GM19193 (cell line): ENCODE results near the gene MAP2K5.

Experiments used
- POLR2A ChIP-seq: IDR thresholded peaks from 4 replicates; pipeline ENCODE4 v1.6.1; 2011; ENCODE audit not compliant: insufficient read depth, insufficient read length; ENCODE audit errors: extremely low read depth

MAP2K5 gene

GRCh38 chr15:67778968-67779548 is 236.6 kb downstream of the MAP2K5 start:
- TF ChIP-seq POLR2A, result no peak

- no peak for TF ChIP-seq POLR2A
Measured at GRCh38 chr15:67779549-67780111, 237.1 kb downstream of the MAP2K5 start.

GRCh38 chr15:67781061-67781460 is 238.6 kb downstream of the MAP2K5 start:
- no peak for TF ChIP-seq POLR2A

- no peak for TF ChIP-seq POLR2A
Measured at GRCh38 chr15:67781907-67782690, 239.6 kb downstream of the MAP2K5 start.

GRCh38 chr15:67782691-67782991 is 240.1 kb downstream of the MAP2K5 start:
- TF ChIP-seq POLR2A, result no peak

GRCh38 chr15:67783303-67783702 is 240.8 kb downstream of the MAP2K5 start:
- no peak for TF ChIP-seq POLR2A

- no peak for TF ChIP-seq POLR2A
Measured at GRCh38 chr15:67784090-67784781, 241.7 kb downstream of the MAP2K5 start.

GRCh38 chr15:67784856-67785430 is 242.4 kb downstream of the MAP2K5 start:
- TF ChIP-seq POLR2A, result no peak

GRCh38 chr15:67785431-67785830 is 242.9 kb downstream of the MAP2K5 start:
- TF ChIP-seq POLR2A, result no peak

GRCh38 chr15:67786646-67787045 is 244.1 kb downstream of the MAP2K5 start:
- no peak for TF ChIP-seq POLR2A

GRCh38 chr15:67788986-67789385 is 246.5 kb downstream of the MAP2K5 start:
- TF ChIP-seq POLR2A, result no peak

GRCh38 chr15:67790610-67791319 is 248.3 kb downstream of the MAP2K5 start:
- no peak for TF ChIP-seq POLR2A

GRCh38 chr15:67792250-67792942 is 249.9 kb downstream of the MAP2K5 start:
- TF ChIP-seq POLR2A, result no peak
